Spleen (tissue), 11 donors: ENCODE measurements around the gene ARSK. TPM values are rescaled to one million over a fixed set of nuclear protein-coding genes. Genes with fewer than 3 reads are reported as not detected.

Experiments used
- DNase-seq: peaks from one replicate; pipeline ENCODE4 v3.0.0-alpha.2; 2020
- H3K27ac ChIP-seq, 8 donors: fragments of 200-600 bp; sonication (generic) in 7 of 8; 1 replicate in 4 of 8; 2 replicates in 4 of 8; pipeline versions ENCODE4 v1.5.0 to v1.8.0; 2016 to 2021; ENCODE audit warnings: inconsistent platforms in 4 of 8, mild to moderate bottlenecking in 4 of 8, moderate library complexity in 1 of 8
- H3K27me3 ChIP-seq, 7 donors: fragments of 200-600 bp; sonication (generic) in 6 of 7; replicated peaks in 1 of 7; 1 replicate in 4 of 7; 2 replicates in 3 of 7; pipeline versions ENCODE4 v1.5.0 to v1.8.0; 2016 to 2021; ENCODE audit warnings: inconsistent platforms in 3 of 7, mild to moderate bottlenecking in 1 of 7
- H3K36me3 ChIP-seq, 6 donors: fragments of 200-600 bp; sonication (generic) in 5 of 6; 1 replicate in 4 of 6; 2 replicates in 2 of 6; pipeline versions ENCODE4 v1.5.0 to v1.8.0; 2016 to 2021; ENCODE audit warnings: inconsistent platforms in 2 of 6
- H3K4me1 ChIP-seq, 6 donors: fragments of 200-600 bp; sonication (generic) in 5 of 6; 1 replicate in 3 of 6; 2 replicates in 3 of 6; pipeline versions ENCODE4 v1.5.0 to v1.8.0; 2016 to 2021; ENCODE audit warnings: inconsistent platforms in 3 of 6
- H3K4me3 ChIP-seq, 8 donors: fragments of 200-600 bp; sonication (generic) in 7 of 8; 1 replicate in 4 of 8; 2 replicates in 4 of 8; pipeline versions ENCODE4 v1.5.0 to v1.8.0; 2016 to 2021; ENCODE audit warnings: inconsistent platforms in 4 of 8, mild to moderate bottlenecking in 4 of 8, moderate library complexity in 2 of 8
- H3K9me3 ChIP-seq, 8 donors: fragments of 200-600 bp; sonication (generic) in 7 of 8; 1 replicate in 4 of 8; 2 replicates in 4 of 8; pipeline versions ENCODE4 v1.5.0 to v1.8.0; 2016 to 2021; ENCODE audit warnings: inconsistent platforms in 4 of 8
- CTCF ChIP-seq, 11 experiments: fragments of 200-600 bp in 7 of 11; fragments of 450-650 bp in 4 of 11; sonication (generic) in 4 of 11; IDR thresholded peaks in 8 of 11; conservative IDR thresholded peaks in 3 of 11; 1 replicate in 7 of 11; 2 replicates in 4 of 11; pipeline versions ENCODE4 v1.4.0 to v1.8.0; 2016 to 2021; ENCODE audit warnings: antibody characterized with exemption in 11 of 11, inconsistent platforms in 4 of 11, mild to moderate bottlenecking in 1 of 11
- POLR2A ChIP-seq, 3 donors: fragments of 450-650 bp; IDR thresholded peaks; one replicate each; pipeline ENCODE4 v1.5.1; 2017; ENCODE audit warnings: antibody characterized with exemption in 3 of 3, mild to moderate bottlenecking in 1 of 3
- POLR2AphosphoS5 ChIP-seq, 3 donors: sonication (generic); formaldehyde crosslinking; IDR thresholded peaks; one replicate each; pipeline ENCODE4 v1.5.1; 2017; ENCODE audit warnings: antibody characterized with exemption in 3 of 3
- WGBS, 5 donors: extraction: QIAGEN DNeasy Blood & Tissue Kit in 3 of 5; methylation state at CpG; one replicate each; pipeline versions ENCODE4 v1.1.5 to v1.1.7; 2013 to 2018; 5-methylcytosine and 5-hydroxymethylcytosine counted together
- intact Hi-C: fragments of 100-400 bp; cut with DNase I; formaldehyde crosslinking; loops from one replicate; pipeline ENCODE4 v1.15.0; 2023; ENCODE audit warnings: low total_unique reads
- polyA plus RNA-seq, 3 donors: library from polyadenylated mRNA; stranded (reverse); fragments of 200-250 nt; gene quantifications; one replicate each; pipeline ENCODE4 v1.2.1, GENCODE V29; 2013
- total RNA-seq, 7 donors: library from RNA; depleted of rRNA in 3 of 7; stranded (reverse); fragments of >200 nt in 3 of 7; fragmentation: NEBNext Ultra II Directional in 4 of 7; extraction: Animal tissue kit (Norgen Biotek cat#: 25700) in 4 of 7; gene quantifications; one replicate each; pipeline versions ENCODE4 v1.1.0 to v1.2.1, GENCODE V29; 2016 to 2021
- donor health status: healthy with polysubstance abuse.
- donor health status: DM: no; HTN: no; CAD: no; lungs with moderate emphysema.
- donor health status: DM: no; HTN: no; CAD: no.
- donor health status: Bipolar disorder and iron deficiency.
- donor health status: healthy.
- donor health status: DM: no; HTN: no; CAD: no.
- donor health status: DM: yes; HTN: yes; CAD: no.

ARSK gene
- total and polyA plus RNA-seq, 10 donors = 1.6 to 7.9 (median 3.2) TPM

- TF ChIP-seq POLR2AphosphoS5 (IDR thresholded peaks at IDR 0.05) (no peak), CTCF (IDR thresholded peaks at IDR 0.05 in 8 of 11, conservative IDR thresholded peaks at IDR 0.05 in 3 of 11) (no peak), POLR2A (IDR thresholded peaks at IDR 0.05) (no peak)
- no peaks in the 10 kb centered on the region for H3K27me3 ChIP-seq
- WGBS, 5 donors = 0 to 1% (median 0%) methylated on average over 9 of the region's 9 CpGs
- H3K9me3 ChIP-seq = no peaks in the 10 kb centered on the region
- intact Hi-C loops = no loop called here
- DNase-seq = no peak
- H3K4me3 ChIP-seq = peak overlapping the region; percentile 66 to 87 (median 80)
- H3K4me1 ChIP-seq = peaks cover 17 to 52% (median 41%) of the 10 kb centered on the region in 6 donors
- H3K27ac ChIP-seq = peak overlapping the region; percentile 80 to 95 (median 90)
- peaks cover 0 to 8% (median 0%) of the 10 kb centered on the region in 6 donors for H3K36me3 ChIP-seq
Observed at GRCh38 chr5:95555553-95555952, 652 bp downstream of the ARSK start.

GRCh38 chr5:95557841-95558240, 2.9 kb downstream of the ARSK start:
- intact Hi-C loops = no loop called here
- H3K9me3 ChIP-seq = no peaks in the 10 kb centered on the region
- WGBS, 5 donors = 71 to 94% (median 89%) methylated on average over 2 of the region's 2 CpGs
- no peak overlapping the region for H3K27ac ChIP-seq
- peaks cover 0 to 3% (median 0%) of the 10 kb centered on the region in 6 donors for H3K36me3 ChIP-seq
- no peaks in the 10 kb centered on the region for H3K27me3 ChIP-seq
- H3K4me3 ChIP-seq = no peak overlapping the region
- no peak for TF ChIP-seq POLR2A (IDR thresholded peaks at IDR 0.05)
- TF ChIP-seq POLR2AphosphoS5 (IDR thresholded peaks at IDR 0.05) = no peak
- no peak for TF ChIP-seq CTCF (IDR thresholded peaks at IDR 0.05 in 8 of 11, conservative IDR thresholded peaks at IDR 0.05 in 3 of 11)
- H3K4me1 ChIP-seq = peaks cover 17 to 31% (median 29%) of the 10 kb centered on the region in 6 donors
- no peak for DNase-seq

- Histone ChIP-seq H3K4me3 (no peak overlapping the region), H3K9me3 (no peaks in the 10 kb centered on the region), H3K27me3 (no peaks in the 10 kb centered on the region), H3K36me3 (peaks cover 0 to 16% (median 0%) of the 10 kb centered on the region in 6 donors), H3K27ac (no peak overlapping the region), H3K4me1 (no peaks in the 10 kb centered on the region)
- intact Hi-C loops = no loop called here
- WGBS, 5 donors = 81 to 97% (median 93%) methylated on average over 1 of the region's 1 CpG
- DNase-seq = no peak
- TF ChIP-seq CTCF (IDR thresholded peaks at IDR 0.05 in 8 of 11, conservative IDR thresholded peaks at IDR 0.05 in 3 of 11) (no peak), POLR2AphosphoS5 (IDR thresholded peaks at IDR 0.05) (no peak), POLR2A (IDR thresholded peaks at IDR 0.05) (no peak)
Observed at GRCh38 chr5:95562282-95562681, 7.4 kb downstream of the ARSK start.

GRCh38 chr5:95563367-95563766, 8.5 kb downstream of the ARSK start:
- TF ChIP-seq POLR2AphosphoS5 (IDR thresholded peaks at IDR 0.05) (no peak), POLR2A (IDR thresholded peaks at IDR 0.05) (no peak), CTCF (IDR thresholded peaks at IDR 0.05 in 8 of 11, conservative IDR thresholded peaks at IDR 0.05 in 3 of 11) (no peak)
- H3K9me3 ChIP-seq = no peaks in the 10 kb centered on the region
- H3K4me1 ChIP-seq = no peaks in the 10 kb centered on the region
- intact Hi-C loops = no loop called here
- H3K36me3 ChIP-seq = peaks cover 0 to 27% (median 0%) of the 10 kb centered on the region in 6 donors
- no peak for DNase-seq
- H3K4me3 ChIP-seq = no peak overlapping the region
- no peak overlapping the region for H3K27ac ChIP-seq
- WGBS, 5 donors = 92 to 96% (median 94%) methylated on average over 5 of the region's 5 CpGs
- H3K27me3 ChIP-seq = no peaks in the 10 kb centered on the region
